C1 segment of cervical spinal cord (tissue), 14 donors: Measurements from ENCODE around the gene MEI1.
"Not testable (repeated sequence)": the region's sequence is repeated elsewhere in the genome, so short reads cannot be mapped to it uniquely, and the experiment has no call there.

ENCODE experiments used
- DNase-seq, 14 donors: peaks; one replicate each; lab custom pipeline; 2025; lab: John Stamatoyannopoulos, UW

Gene MEI1

GRCh38 chr22:41821471-41822316 lies 122.4 kb downstream of the MEI1 start:
- DNase-seq: no peak

GRCh38 chr22:41822317-41823057 lies 123.2 kb downstream of the MEI1 start:
- DNase-seq: peak in 2 of 14 donors; percentile 8 to 50

- DNase-seq: no peak
Measured at GRCh38 chr22:41823797-41824196, 124.5 kb downstream of the MEI1 start.

GRCh38 chr22:41825376-41825775 lies 126.1 kb downstream of the MEI1 start:
- DNase-seq: no peak

- peak in 1 of 14 donors; percentile 28 for DNase-seq
Measured at GRCh38 chr22:41826021-41826420, 126.7 kb downstream of the MEI1 start.

GRCh38 chr22:41826430-41827383 lies 127.4 kb downstream of the MEI1 start:
- DNase-seq: peak in 5 of 14 donors; percentile 12 to 55 (median 29)

- peak in 4 of 14 donors; percentile 27 to 40 (median 36) for DNase-seq
Measured at GRCh38 chr22:41827671-41828070, 128.4 kb downstream of the MEI1 start.

- no peak for DNase-seq
Measured at GRCh38 chr22:41828516-41828915, 129.2 kb downstream of the MEI1 start.

- no peak for DNase-seq
Measured at GRCh38 chr22:41830174-41830573, 130.9 kb downstream of the MEI1 start.

GRCh38 chr22:41831383-41831782 lies 132.1 kb downstream of the MEI1 start:
- DNase-seq: no peak

GRCh38 chr22:41831828-41832552 lies 132.7 kb downstream of the MEI1 start:
- DNase-seq: no peak

- peak; percentile 85 to 100 (median 98) for DNase-seq
Measured at GRCh38 chr22:41832553-41833368, 133.5 kb downstream of the MEI1 start, which contains the start of gene SREBF2. TSS of gene SREBF2 (plus strand) at chr22:41833105. CDS start at chr22:41833271, 166 bp downstream.

GRCh38 chr22:41833369-41834004 lies 134.2 kb downstream of the MEI1 start:
- peak in 11 of 14 donors; percentile 16 to 81 (median 55) for DNase-seq

- peak in 1 of 14 donors; percentile 40 for DNase-seq
Measured at GRCh38 chr22:41834005-41834944, 135.0 kb downstream of the MEI1 start.

- DNase-seq: not testable (repeated sequence)
Measured at GRCh38 chr22:41835462-41835861, 136.2 kb downstream of the MEI1 start.

GRCh38 chr22:41836551-41836950 lies 137.2 kb downstream of the MEI1 start:
- no peak for DNase-seq

- no peak for DNase-seq
Measured at GRCh38 chr22:41838842-41839618, 139.7 kb downstream of the MEI1 start.
